NB4 (cell line): ENCODE measurements around the gene C4orf50.
"Not testable (repeated sequence)": the region's sequence is repeated elsewhere in the genome, so short reads cannot be mapped to it uniquely, and the experiment has no call there.

ENCODE experiments used
- DNase-seq: peaks from one replicate; pipeline ENCODE4 v3.0.0; 2010; ENCODE audit warnings: low read depth
- H3K4me3 ChIP-seq: one replicate; pipeline ENCODE4 v1.5.1; 2011; ENCODE audit warnings: mild to moderate bottlenecking, low read depth, low read length, moderate library complexity
- CTCF ChIP-seq: IDR thresholded peaks from one replicate; pipeline ENCODE4 v1.5.1; 2012; ENCODE audit warnings: low read depth, low read length
- MAX ChIP-seq: IDR thresholded peaks from 2 replicates; pipeline ENCODE4 v1.6.1; 2011; ENCODE audit warnings: low read depth, low read length
- MYC ChIP-seq: IDR thresholded peaks from 2 replicates; pipeline ENCODE4 v1.6.1; 2011; ENCODE audit warnings: low read depth, low read length
- POLR2A ChIP-seq: IDR thresholded peaks from 2 replicates; pipeline ENCODE4 v1.6.1; 2011; ENCODE audit warnings: mild to moderate bottlenecking; ENCODE audit not compliant: insufficient read length; ENCODE audit errors: extremely low read depth

The C4orf50 gene

GRCh38 chr4:5998333-5998936 is 19.8 kb downstream of the C4orf50 start:
- no peak overlapping the region for H3K4me3 ChIP-seq
- DNase-seq, result peak; percentile 67
- no peak; the same call in 1 of the 2 replicates for TF ChIP-seq MYC
- peak; percentile 48; the same call in 1 of the 2 replicates for TF ChIP-seq MAX
- peak; percentile 99 for TF ChIP-seq CTCF

GRCh38 chr4:5996641-5997040 is 21.6 kb downstream of the C4orf50 start:
- no peak overlapping the region for H3K4me3 ChIP-seq
- TF ChIP-seq MYC, result no peak
- no peak for TF ChIP-seq CTCF
- no peak for TF ChIP-seq MAX
- DNase-seq, result no peak

- TF ChIP-seq MAX (no peak), CTCF (no peak), POLR2A (no peak), MYC (no peak)
- DNase-seq, result no peak
- no peak overlapping the region for H3K4me3 ChIP-seq
These were observed 22.2 kb downstream of the C4orf50 start for GRCh38 chr4:5995901-5996623.

GRCh38 chr4:5993876-5994811 is 24.1 kb downstream of the C4orf50 start:
- no peak for DNase-seq
- TF ChIP-seq POLR2A (no peak), CTCF (no peak), MYC (no peak), MAX (no peak)
- no peak overlapping the region for H3K4me3 ChIP-seq

GRCh38 chr4:5993346-5993745 is 24.9 kb downstream of the C4orf50 start:
- not testable (repeated sequence) for DNase-seq, H3K4me3 ChIP-seq

- H3K4me3 ChIP-seq, result no peak overlapping the region
- DNase-seq, result no peak
- TF ChIP-seq POLR2A (no peak), CTCF (no peak), MYC (no peak), MAX (no peak)
These were observed 25.4 kb downstream of the C4orf50 start for GRCh38 chr4:5992828-5993321.
